CD4-positive, alpha-beta T cell treated with Interleukin-21 for 1 hour (primary cell): Measurements from ENCODE around the gene RBMS3.
"Not testable (repeated sequence)": the region's sequence is repeated elsewhere in the genome, so short reads cannot be mapped to it uniquely, and the experiment has no call there.

Experiments used
- DNase-seq: peaks from one replicate; pipeline ENCODE4 v3.0.0-alpha.2; 2020

The RBMS3 gene

GRCh38 chr3:29440413-29441305, 159.8 kb downstream of the RBMS3 start:
- no peak for DNase-seq

- no peak for DNase-seq
Measured at GRCh38 chr3:29441422-29441821, 160.6 kb downstream of the RBMS3 start.

GRCh38 chr3:29447946-29448627, 167.2 kb downstream of the RBMS3 start:
- no peak for DNase-seq

GRCh38 chr3:29451920-29452319, 171.0 kb downstream of the RBMS3 start:
- no peak for DNase-seq

- DNase-seq = no peak
Measured at GRCh38 chr3:29452934-29453283, 172.0 kb downstream of the RBMS3 start.

GRCh38 chr3:29453284-29454001, 172.6 kb downstream of the RBMS3 start:
- no peak for DNase-seq

- no peak for DNase-seq
Measured at GRCh38 chr3:29454161-29454611, 173.3 kb downstream of the RBMS3 start.

GRCh38 chr3:29456901-29457300, 176.0 kb downstream of the RBMS3 start:
- DNase-seq = no peak

- no peak for DNase-seq
Measured at GRCh38 chr3:29463304-29463703, 182.4 kb downstream of the RBMS3 start.

- no peak for DNase-seq
Measured at GRCh38 chr3:29465836-29466235, 185.0 kb downstream of the RBMS3 start.

GRCh38 chr3:29466442-29466841, 185.6 kb downstream of the RBMS3 start:
- no peak for DNase-seq

- DNase-seq = no peak
Measured at GRCh38 chr3:29468187-29468586, 187.3 kb downstream of the RBMS3 start.

- DNase-seq = not testable (repeated sequence)
Measured at GRCh38 chr3:29473481-29474170, 192.8 kb downstream of the RBMS3 start.

- no peak for DNase-seq
Measured at GRCh38 chr3:29475305-29475840, 194.5 kb downstream of the RBMS3 start.

- no peak for DNase-seq
Measured at GRCh38 chr3:29475854-29476253, 195.0 kb downstream of the RBMS3 start.

- DNase-seq = no peak
Measured at GRCh38 chr3:29478611-29479010, 197.7 kb downstream of the RBMS3 start.

- DNase-seq = no peak
Measured at GRCh38 chr3:29481249-29481648, 200.4 kb downstream of the RBMS3 start.

- DNase-seq = no peak
Measured at GRCh38 chr3:29481969-29482767, 201.3 kb downstream of the RBMS3 start.

GRCh38 chr3:29484633-29485032, 203.8 kb downstream of the RBMS3 start:
- no peak for DNase-seq

GRCh38 chr3:29486096-29486495, 205.2 kb downstream of the RBMS3 start:
- DNase-seq = no peak

GRCh38 chr3:29486917-29487316, 206.0 kb downstream of the RBMS3 start:
- no peak for DNase-seq

- DNase-seq = no peak
Measured at GRCh38 chr3:29488922-29489321, 208.1 kb downstream of the RBMS3 start.
